HG03378 (cell line): Measurements from ENCODE around the gene SMARCD1.
"Not testable (repeated sequence)": the region's sequence is repeated elsewhere in the genome, so short reads cannot be mapped to it uniquely, and the experiment has no call there.

Experiments
- ATAC-seq: cut with Tn5 transposase; IDR thresholded peaks from one replicate; pipeline ENCODE4 v1.9.1; 2021; ENCODE audit warnings: mild to moderate bottlenecking, moderate library complexity; ENCODE audit not compliant: unreplicated experiment

The SMARCD1 gene

GRCh38 chr12:50075808-50076170 lies 9.4 kb upstream of the SMARCD1 start:
- no peak for ATAC-seq

GRCh38 chr12:50077099-50077498 lies 8.0 kb upstream of the SMARCD1 start:
- no peak for ATAC-seq

- ATAC-seq, result no peak
These were observed 6.9 kb upstream of the SMARCD1 start for GRCh38 chr12:50078281-50078680.

- no peak for ATAC-seq
These were observed 5.4 kb upstream of the SMARCD1 start for GRCh38 chr12:50079771-50080170.

- ATAC-seq, result no peak
These were observed 3.9 kb upstream of the SMARCD1 start for GRCh38 chr12:50081096-50081808.

- no peak for ATAC-seq
These were observed 2.5 kb upstream of the SMARCD1 start for GRCh38 chr12:50082644-50083043.

- no peak for ATAC-seq
These were observed 1.8 kb upstream of the SMARCD1 start for GRCh38 chr12:50083301-50083700.

GRCh38 chr12:50084409-50084774 lies 750 bp upstream of the SMARCD1 start:
- not testable (repeated sequence) for ATAC-seq

- ATAC-seq, result no peak
These were observed 502 bp downstream of the SMARCD1 start for GRCh38 chr12:50085615-50086072.

GRCh38 chr12:50086148-50086547 lies 1.0 kb downstream of the SMARCD1 start:
- no peak for ATAC-seq

- no peak for ATAC-seq
These were observed 2.0 kb downstream of the SMARCD1 start for GRCh38 chr12:50087151-50087550.

GRCh38 chr12:50087995-50088394 lies 2.9 kb downstream of the SMARCD1 start:
- no peak for ATAC-seq

GRCh38 chr12:50088577-50089335 lies 3.6 kb downstream of the SMARCD1 start:
- ATAC-seq, result peak; percentile 46

GRCh38 chr12:50089730-50090129 lies 4.6 kb downstream of the SMARCD1 start:
- ATAC-seq, result no peak

- no peak for ATAC-seq
These were observed 5.2 kb downstream of the SMARCD1 start for GRCh38 chr12:50090391-50090790.

GRCh38 chr12:50097952-50098351 lies 12.8 kb downstream of the SMARCD1 start:
- ATAC-seq, result no peak

- ATAC-seq, result no peak
These were observed 14.3 kb downstream of the SMARCD1 start for GRCh38 chr12:50099302-50100008.

GRCh38 chr12:50100561-50100960 lies 15.4 kb downstream of the SMARCD1 start:
- ATAC-seq, result no peak

- ATAC-seq, result no peak
These were observed 16.5 kb downstream of the SMARCD1 start for GRCh38 chr12:50101663-50102062.

GRCh38 chr12:50102131-50102531 lies 17.0 kb downstream of the SMARCD1 start:
- no peak for ATAC-seq

GRCh38 chr12:50102646-50103309 lies 17.6 kb downstream of the SMARCD1 start:
- ATAC-seq, result no peak
